H1 (cell line): ENCODE measurements around the gene ERVFRD-1. TPM values are rescaled to one million over a fixed set of nuclear protein-coding genes. Genes with fewer than 3 reads are reported as not detected.

Source experiments
- CTCF ChIA-PET: fragments of 300-600 bp; sonication (Branson Sonifier 250); formaldehyde crosslinking; loops from one replicate; lab custom pipeline; 2021; ENCODE audit not compliant: partially characterized antibody; lab: Charles Lee
- POLR2A ChIA-PET: fragments of 300-600 bp; sonication (Branson Sonifier 250); formaldehyde crosslinking; loops from one replicate; lab custom pipeline; 2021; ENCODE audit warnings: inconsistent platforms; ENCODE audit not compliant: partially characterized antibody; lab: Charles Lee
- DNase-seq, 2 experiments: peaks; one replicate each; pipeline versions ENCODE4 v3.0.0 to v3.0.0-alpha.2; 2010 to 2022; ENCODE audit warnings: low spot score in 2 of 2, low read depth in 1 of 2, mixed read lengths in 1 of 2
- FAIRE-seq: peaks from 2 replicates; lab custom pipeline; 2011; peaks lifted over from hg19 to GRCh38; lab: Jason Lieb, UNC
- H2AFZ ChIP-seq: 2 replicates; pipeline ENCODE4 v1.8.1; 2012; ENCODE audit warnings: low read length, inconsistent platforms
- H2AK5ac ChIP-seq: 2 replicates; pipeline ENCODE4 v1.6.1; 2013; ENCODE audit warnings: low read depth, low read length
- H2BK120ac ChIP-seq: replicated peaks from 2 replicates; pipeline ENCODE3; 2013; ENCODE audit warnings: low read depth, low read length, inconsistent platforms
- H2BK12ac ChIP-seq: 2 replicates; pipeline ENCODE4 v1.6.1; 2013; ENCODE audit warnings: low read depth, low read length
- H2BK15ac ChIP-seq: 2 replicates; pipeline ENCODE4 v1.6.1; 2013; ENCODE audit warnings: low read length
- H2BK20ac ChIP-seq: 2 replicates; pipeline ENCODE4 v1.6.1; 2013; ENCODE audit warnings: low read length
- H2BK5ac ChIP-seq: 2 replicates; pipeline ENCODE4 v1.6.1; 2013; ENCODE audit warnings: low read depth, low read length
- H3K14ac ChIP-seq: 2 replicates; pipeline ENCODE4 v1.6.1; 2013; ENCODE audit warnings: inconsistent platforms; ENCODE audit not compliant: insufficient read length
- H3K18ac ChIP-seq: 2 replicates; pipeline ENCODE4 v1.6.1; 2013; ENCODE audit warnings: low read length; ENCODE audit errors: extremely low read depth
- H3K23ac ChIP-seq: 2 replicates; pipeline ENCODE4 v1.6.1; 2013; ENCODE audit warnings: inconsistent platforms; ENCODE audit not compliant: insufficient read length
- H3K23me2 ChIP-seq: 2 replicates; pipeline ENCODE4 v1.6.1; 2013; ENCODE audit warnings: low read depth, low read length
- H3K27ac ChIP-seq: 2 replicates; pipeline ENCODE4 v1.6.1; 2011; ENCODE audit warnings: low read depth, low read length, inconsistent platforms
- H3K27me3 ChIP-seq, 4 experiments: replicated peaks in 1 of 4; 1 replicate in 1 of 4; 2 replicates in 3 of 4; pipeline versions ENCODE4 v1.6.1 to v1.8.1; 2011 to 2013; ENCODE audit warnings: low read length in 3 of 4, mild to moderate bottlenecking in 3 of 4, inconsistent platforms in 2 of 4, mixed read lengths in 2 of 4, moderate library complexity in 1 of 4; ENCODE audit not compliant: control insufficient read depth in 3 of 4, insufficient read depth in 3 of 4; ENCODE audit errors: extremely low read depth in 1 of 4
- H3K36me3 ChIP-seq, 4 experiments: 2 replicates each; pipeline versions ENCODE4 v1.6.1 to v1.8.1; 2011 to 2013; ENCODE audit warnings: mild to moderate bottlenecking in 4 of 4, low read length in 3 of 4, moderate library complexity in 2 of 4, control low read depth in 1 of 4, inconsistent platforms in 1 of 4; ENCODE audit not compliant: insufficient read depth in 4 of 4, control insufficient read depth in 2 of 4
- H3K4ac ChIP-seq: replicated peaks from 2 replicates; pipeline ENCODE3; 2013; ENCODE audit warnings: low read length, low read depth, mixed read lengths, inconsistent platforms; ENCODE audit not compliant: insufficient read length
- H3K4me1 ChIP-seq, 4 experiments: replicated peaks in 1 of 4; 1 replicate in 1 of 4; 2 replicates in 3 of 4; pipeline versions ENCODE4 v1.6.1 to v1.8.1; 2011 to 2013; ENCODE audit warnings: low read length in 3 of 4, inconsistent platforms in 2 of 4, mixed read lengths in 1 of 4; ENCODE audit not compliant: insufficient read depth in 4 of 4, control insufficient read depth in 3 of 4
- H3K4me2 ChIP-seq, 2 experiments: 2 replicates each; pipeline versions ENCODE4 v1.6.1 to v1.8.1; 2011 to 2013; ENCODE audit warnings: low read depth in 2 of 2, low read length in 2 of 2, control low read depth in 1 of 2, inconsistent platforms in 1 of 2, mild to moderate bottlenecking in 1 of 2; ENCODE audit not compliant: insufficient read depth in 1 of 2
- H3K4me3 ChIP-seq, 4 experiments: fragments of 200-600, 300-600 bp in 1 of 4; sonication (generic), shearing (Covaris generic), sonication (Bioruptor Twin) in 1 of 4; 2 replicates each; pipeline versions ENCODE4 v1.5.1 to v1.8.1; 2011 to 2016; ENCODE audit warnings: low read length in 4 of 4, low read depth in 3 of 4, control low read depth in 2 of 4, inconsistent platforms in 2 of 4, mild to moderate bottlenecking in 2 of 4, mixed read lengths in 1 of 4, moderate library complexity in 1 of 4; ENCODE audit not compliant: insufficient read depth in 2 of 4; ENCODE audit errors: extremely low read depth in 1 of 4
- H3K56ac ChIP-seq: replicated peaks from 2 replicates; pipeline ENCODE3; 2013; ENCODE audit warnings: low read depth, mild to moderate bottlenecking, mixed read lengths, low read length, inconsistent platforms; ENCODE audit not compliant: insufficient read length
- H3K79me1 ChIP-seq: 2 replicates; pipeline ENCODE4 v1.6.1; 2013; ENCODE audit warnings: low read depth, low read length, control low read depth
- H3K79me2 ChIP-seq, 2 experiments: 2 replicates each; pipeline versions ENCODE4 v1.6.1 to v1.8.1; 2012 to 2013; ENCODE audit warnings: low read length in 2 of 2, mild to moderate bottlenecking in 2 of 2, inconsistent platforms in 1 of 2; ENCODE audit not compliant: insufficient read depth in 2 of 2, control insufficient read depth in 1 of 2
- H3K9ac ChIP-seq, 4 experiments: replicated peaks in 1 of 4; 1 replicate in 1 of 4; 2 replicates in 3 of 4; pipeline versions ENCODE4 v1.6.1 to v1.8.1; 2011 to 2013; ENCODE audit warnings: low read depth in 3 of 4, low read length in 3 of 4, control low read depth in 2 of 4, mild to moderate bottlenecking in 2 of 4, moderate library complexity in 2 of 4, inconsistent platforms in 1 of 4; ENCODE audit errors: extremely low read depth in 1 of 4
- H3K9me3 ChIP-seq, 2 experiments: 2 replicates each; pipeline versions ENCODE4 v1.6.1 to v1.8.1; 2012 to 2013; ENCODE audit warnings: mild to moderate bottlenecking in 2 of 2, moderate library complexity in 2 of 2, control low read depth in 1 of 2, inconsistent platforms in 1 of 2, low read depth in 1 of 2, low read length in 1 of 2, mixed read lengths in 1 of 2; ENCODE audit not compliant: insufficient read depth in 2 of 2
- H4K20me1 ChIP-seq, 2 experiments: replicated peaks in 1 of 2; 2 replicates each; pipeline versions ENCODE3 to v1.8.1; 2011 to 2013; ENCODE audit warnings: inconsistent platforms in 2 of 2, low read length in 2 of 2, mild to moderate bottlenecking in 1 of 2; ENCODE audit not compliant: insufficient read depth in 2 of 2, control insufficient read depth in 1 of 2
- H4K5ac ChIP-seq: 2 replicates; pipeline ENCODE4 v1.6.1; 2013; ENCODE audit warnings: low read length, low read depth, mixed read lengths, inconsistent platforms; ENCODE audit not compliant: insufficient read length
- H4K8ac ChIP-seq: 2 replicates; pipeline ENCODE4 v1.8.0; 2013; ENCODE audit warnings: mild to moderate bottlenecking, moderate library complexity, low read length, inconsistent platforms; ENCODE audit not compliant: insufficient read depth; ENCODE audit errors: extremely low read depth
- H4K91ac ChIP-seq: replicated peaks from 2 replicates; pipeline ENCODE3; 2013; ENCODE audit warnings: low read length, mixed read lengths, inconsistent platforms; ENCODE audit not compliant: insufficient read length
- CHD2 ChIP-seq: IDR thresholded peaks from 2 replicates; pipeline ENCODE4 v1.6.1; 2012; ENCODE audit warnings: low read length, improper control_type of control experiment
- SP1 ChIP-seq: IDR thresholded peaks from 2 replicates; pipeline ENCODE4 v1.6.1; 2011; ENCODE audit warnings: low read depth, low read length
- TAF1 ChIP-seq: IDR thresholded peaks from 2 replicates; pipeline ENCODE4 v1.6.1; 2011; ENCODE audit warnings: mild to moderate bottlenecking, low read depth, low read length
- WGBS, 2 experiments: shearing (Covaris generic) in 1 of 2; methylation state at CpG; one replicate each; pipeline versions ENCODE4 v1.1.6 to v1.1.7; 2013 to 2015; ENCODE audit warnings: low lambda C conversion rate in 2 of 2, mixed read lengths in 2 of 2, inconsistent platforms in 1 of 2, low coverage in 1 of 2, missing lambda C conversion rate in 1 of 2; ENCODE audit not compliant: insufficient replicate concordance in 2 of 2, insufficient coverage in 1 of 2, insufficient read length in 1 of 2; ENCODE audit errors: extremely low coverage in 1 of 2, missing lambda C conversion rate in 1 of 2; 5-methylcytosine and 5-hydroxymethylcytosine counted together
- polyA plus RNA-seq, 7 experiments: library from polyadenylated mRNA; depleted of rRNA in 3 of 7; stranded (reverse) in 5 of 7; unstranded in 2 of 7; fragments of >200 nt in 5 of 7; fragments of 200-250 nt in 2 of 7; gene quantifications; 1 replicate in 5 of 7; 2 replicates in 1 of 7; 4 replicates in 1 of 7; pipeline versions ENCODE4 v1.2.1 to v1.2.3, GENCODE V29; 2011 to 2013; ENCODE audit warnings: missing spikeins in 2 of 7, mixed read lengths in 2 of 7
- total RNA-seq: library from RNA; stranded (reverse); fragmentation: NEBNext Ultra II Directional; extraction: Animal tissue kit (Norgen Biotek cat#: 25700); gene quantifications from 2 replicates; pipeline ENCODE4 v1.2.1, GENCODE V29; 2021
- TF ChIP-seq, protein P1 (sequence below): IDR thresholded peaks from 2 replicates; pipeline ENCODE4 v1.6.1; 2012; ENCODE audit warnings: inconsistent platforms

The ERVFRD-1 gene
- total and polyA plus RNA-seq, 2 of the 8 experiments (the other 6 are each of a cell fraction or from before 2014, with no cell fraction given), result not detected

DNA sequence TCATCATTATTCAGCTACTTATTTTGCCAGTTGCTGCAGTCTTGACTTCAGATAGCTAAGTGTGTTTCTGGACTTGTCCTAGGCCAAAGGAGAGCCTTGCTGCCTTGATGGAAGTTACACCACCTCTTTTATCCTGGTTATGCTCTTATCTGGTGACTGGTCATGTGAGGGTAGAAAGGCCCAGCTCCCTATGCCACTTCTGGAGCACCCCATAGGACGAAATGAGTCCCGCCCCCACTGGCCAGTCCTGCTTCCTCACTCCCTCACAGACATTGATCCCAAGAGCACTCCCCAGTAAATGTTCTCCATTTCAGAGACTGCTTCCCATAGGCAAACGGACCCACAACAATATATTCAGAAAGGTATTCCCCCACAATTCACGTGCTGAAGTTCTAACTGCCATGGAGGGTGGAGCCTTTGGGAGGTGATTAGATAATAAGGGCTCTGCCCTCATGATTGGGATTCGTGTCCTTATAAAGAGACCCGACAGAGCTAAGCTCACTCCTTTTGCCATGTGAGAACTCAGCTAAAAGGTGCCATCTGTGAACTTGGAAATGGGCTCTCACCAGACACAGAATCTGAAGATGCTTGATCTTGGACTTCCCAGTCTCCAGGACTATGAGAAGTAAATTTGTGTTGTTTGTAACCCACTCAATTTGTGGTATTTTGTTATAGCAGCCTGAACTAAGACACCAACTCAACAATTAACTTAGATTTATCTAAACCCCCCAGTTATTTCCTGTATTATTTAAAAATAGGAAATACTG lies 45.9 kb downstream of the ERVFRD-1 start:
- Histone ChIP-seq H3K79me2 (no peaks in the 10 kb centered on the region), H3K36me3 (no peaks in the 10 kb centered on the region), H2AFZ (peak overlapping the region; percentile 93), H3K18ac (no peak overlapping the region), H3K9me3 (no peaks in the 10 kb centered on the region), H2BK15ac (no peak overlapping the region), H4K8ac (no peak overlapping the region), H2BK12ac (no peak overlapping the region), H3K4ac (no peak overlapping the region), H4K91ac (no peak overlapping the region), H3K27ac (no peak overlapping the region), H2AK5ac (no peak overlapping the region), H4K20me1 (no peaks in the 10 kb centered on the region), H2BK120ac (no peak overlapping the region), H3K23ac (no peak overlapping the region), H3K27me3 (no peaks in the 10 kb centered on the region), H3K4me3 (no peak overlapping the region), H3K79me1 (no peaks in the 10 kb centered on the region), H3K4me2 (no peak overlapping the region), H3K23me2 (no peaks in the 10 kb centered on the region), H4K5ac (no peak overlapping the region), H2BK5ac (no peak overlapping the region), H3K9ac (no peak overlapping the region), H2BK20ac (no peak overlapping the region), H3K4me1 (no peaks in the 10 kb centered on the region), H3K14ac (no peak overlapping the region), H3K56ac (no peak overlapping the region)
- WGBS, 2 experiments, result 78% methylated on average over 6 of the region's 6 CpGs; no CpG with 5 or more reads in 1 of the 2 experiments
- ChIA-PET POLR2A (no interaction called here), CTCF (interaction anchor here (0.6 to 5.0 kb wide), 12 partner anchors 11 to 435 kb away, joined by 3 to 34 read pairs (median 4); no protein-coding TSS in a partner anchor)
- no peak for DNase-seq
- TF ChIP-seq TAF1, result 0 out of 2 replicates have a peak, but pooled peaks have one; percentile 25
- TF ChIP-seq CHD2, result no peak
- TF ChIP-seq SP1, result no peak
- TF ChIP-seq, protein P1, sequence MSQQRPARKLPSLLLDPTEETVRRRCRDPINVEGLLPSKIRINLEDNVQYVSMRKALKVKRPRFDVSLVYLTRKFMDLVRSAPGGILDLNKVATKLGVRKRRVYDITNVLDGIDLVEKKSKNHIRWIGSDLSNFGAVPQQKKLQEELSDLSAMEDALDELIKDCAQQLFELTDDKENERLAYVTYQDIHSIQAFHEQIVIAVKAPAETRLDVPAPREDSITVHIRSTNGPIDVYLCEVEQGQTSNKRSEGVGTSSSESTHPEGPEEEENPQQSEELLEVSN, result no peak
- no peak for FAIRE-seq
